ENCODE data around the gene AP1G1. TPM values are rescaled to one million over a fixed set of nuclear protein-coding genes. Genes with fewer than 3 reads are reported as not detected.

AP1G1 gene
- total and polyA plus RNA-seq, 10 of the 15 experiments (the other 5 are each of a cell fraction or from before 2014, with no cell fraction given), result 5.9 to 83.7 (median 47.8) TPM

GRCh38 chr16:71853413-71853812, 44.8 kb upstream of the AP1G1 start (continued):
- TF ChIP-seq E2F4 (IDR thresholded peaks at IDR 0.05; ENCODE audit: low read depth, low read length), result no peak
- TF ChIP-seq ZNF217 (IDR thresholded peaks at IDR 0.05), result no peak
- 0 out of 2 replicates have a peak, but pooled peaks have one; percentile 17 for TF ChIP-seq GABPA (IDR thresholded peaks at IDR 0.05; ENCODE audit: low read depth)
- peak; percentile 96 to 98 for TF ChIP-seq BHLHE40 (IDR thresholded peaks at IDR 0.05; ENCODE audit: borderline replicate concordance in 1 of 2, low read depth in 2 of 2, low read length in 1 of 2)
- TF ChIP-seq ATF2 (IDR thresholded peaks at IDR 0.05; ENCODE audit: low read length), result peak; percentile 70; the same call in 1 of the 2 replicates
- no peak for TF ChIP-seq NBN (IDR thresholded peaks at IDR 0.05)
- TF ChIP-seq E4F1 (IDR thresholded peaks at IDR 0.05; ENCODE audit: borderline replicate concordance, partially characterized antibody), result no peak
- TF ChIP-seq TCF3 (IDR thresholded peaks at IDR 0.05; ENCODE audit: borderline replicate concordance, insufficient read depth, low read depth, low read length), result peak; percentile 89; the same call in 1 of the 2 replicates
- peak; percentile 55; the same call in 1 of the 2 replicates for TF ChIP-seq RUNX3 (IDR thresholded peaks at IDR 0.05; ENCODE audit: low read length)
- peak; percentile 78 for TF ChIP-seq CHD2 (IDR thresholded peaks at IDR 0.05; ENCODE audit: borderline replicate concordance, low read depth, low read length)
- TF ChIP-seq CREM (IDR thresholded peaks at IDR 0.05; ENCODE audit: low read depth), result peak; percentile 33; the same call in 1 of the 2 replicates
- TF ChIP-seq IKZF2 (IDR thresholded peaks at IDR 0.05), result peak; percentile 65 to 79; a peak in 3 of 4 replicates
- TF ChIP-seq SPI1 (IDR thresholded peaks at IDR 0.05; ENCODE audit: borderline replicate concordance, insufficient read depth, low read depth, low read length), result peak; percentile 94
- TF ChIP-seq IRF5 (IDR thresholded peaks at IDR 0.05; ENCODE audit: borderline replicate concordance), result no peak
- TF ChIP-seq NFIC (IDR thresholded peaks at IDR 0.05; ENCODE audit: low read depth, low read length), result peak; percentile 85
- 0 out of 2 replicates have a peak, but pooled peaks have one; percentile 4 for TF ChIP-seq RAD21 (IDR thresholded peaks at IDR 0.05; ENCODE audit: insufficient read depth, low read depth, low read length)
- 0 out of 2 replicates have a peak, but pooled peaks have one; percentile 18 for TF ChIP-seq YY1 (IDR thresholded peaks at IDR 0.05; ENCODE audit: low read depth, low read length)
- TF ChIP-seq SP1 (IDR thresholded peaks at IDR 0.05; ENCODE audit: low read depth, low read length), result no peak
- no peak for TF ChIP-seq CBX3 (IDR thresholded peaks at IDR 0.05; ENCODE audit: borderline replicate concordance, low read depth)
- no peak for TF ChIP-seq SIX5 (IDR thresholded peaks at IDR 0.05; ENCODE audit: low read depth, low read length, severe bottlenecking)
- TF ChIP-seq TCF12 (IDR thresholded peaks at IDR 0.05; ENCODE audit: low read depth, low read length), result peak; percentile 77
- no peak for TF ChIP-seq SREBF2 (IDR thresholded peaks at IDR 0.05; ENCODE audit: low read length)
- TF ChIP-seq POLR2A (IDR thresholded peaks at IDR 0.05; ENCODE audit: low read depth, low read length), result no peak
- TF ChIP-seq PML (IDR thresholded peaks at IDR 0.05; ENCODE audit: low read length), result no peak
- no peak for TF ChIP-seq GATAD2B (conservative IDR thresholded peaks at IDR 0.05; ENCODE audit: low read depth)
- TF ChIP-seq HSF1 (IDR thresholded peaks at IDR 0.05; ENCODE audit: low read depth, low read length), result no peak
